ENCODE measurements around the gene HSD11B1.

GRCh38 chr1:209715314-209715713, 10.7 kb downstream of the HSD11B1 start:
- peak; percentile 43 for TF ChIP-seq POLR2AphosphoS5 (IDR thresholded peaks at IDR 0.05)
- no peak for TF ChIP-seq CTCF (IDR thresholded peaks at IDR 0.05)
